GM12874 (cell line): Measurements from ENCODE around the gene APBB2.

Experiments used
- TF ChIP-seq, protein P1 (sequence below): IDR thresholded peaks from 2 replicates; pipeline ENCODE4 v1.5.1; 2011; ENCODE audit warnings: low read depth, mild to moderate bottlenecking, control low read depth, low read length, moderate library complexity; ENCODE audit not compliant: insufficient read depth

The APBB2 gene

DNA sequence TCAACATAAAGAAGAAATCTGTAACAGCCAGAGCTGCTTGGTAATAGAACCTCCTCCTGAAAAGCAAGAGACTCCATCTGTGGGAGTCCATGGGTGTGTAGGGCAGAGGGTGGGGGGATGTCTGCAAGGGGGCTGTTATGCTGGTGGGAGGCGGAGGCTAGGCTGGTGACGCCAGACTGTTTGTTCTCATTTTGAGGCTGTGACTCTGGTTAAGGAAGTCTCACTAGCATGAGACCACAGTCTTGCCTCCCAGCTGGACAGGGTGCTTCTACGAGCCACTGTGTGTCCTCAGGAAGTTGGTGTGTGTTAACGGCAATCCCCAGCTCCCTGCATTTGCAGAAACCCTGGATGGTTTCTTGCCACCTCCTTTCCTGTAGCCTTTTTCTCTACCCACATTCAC, 384.8 kb downstream of the APBB2 start:
- TF ChIP-seq, protein P1, sequence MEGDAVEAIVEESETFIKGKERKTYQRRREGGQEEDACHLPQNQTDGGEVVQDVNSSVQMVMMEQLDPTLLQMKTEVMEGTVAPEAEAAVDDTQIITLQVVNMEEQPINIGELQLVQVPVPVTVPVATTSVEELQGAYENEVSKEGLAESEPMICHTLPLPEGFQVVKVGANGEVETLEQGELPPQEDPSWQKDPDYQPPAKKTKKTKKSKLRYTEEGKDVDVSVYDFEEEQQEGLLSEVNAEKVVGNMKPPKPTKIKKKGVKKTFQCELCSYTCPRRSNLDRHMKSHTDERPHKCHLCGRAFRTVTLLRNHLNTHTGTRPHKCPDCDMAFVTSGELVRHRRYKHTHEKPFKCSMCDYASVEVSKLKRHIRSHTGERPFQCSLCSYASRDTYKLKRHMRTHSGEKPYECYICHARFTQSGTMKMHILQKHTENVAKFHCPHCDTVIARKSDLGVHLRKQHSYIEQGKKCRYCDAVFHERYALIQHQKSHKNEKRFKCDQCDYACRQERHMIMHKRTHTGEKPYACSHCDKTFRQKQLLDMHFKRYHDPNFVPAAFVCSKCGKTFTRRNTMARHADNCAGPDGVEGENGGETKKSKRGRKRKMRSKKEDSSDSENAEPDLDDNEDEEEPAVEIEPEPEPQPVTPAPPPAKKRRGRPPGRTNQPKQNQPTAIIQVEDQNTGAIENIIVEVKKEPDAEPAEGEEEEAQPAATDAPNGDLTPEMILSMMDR: no peak

DNA sequence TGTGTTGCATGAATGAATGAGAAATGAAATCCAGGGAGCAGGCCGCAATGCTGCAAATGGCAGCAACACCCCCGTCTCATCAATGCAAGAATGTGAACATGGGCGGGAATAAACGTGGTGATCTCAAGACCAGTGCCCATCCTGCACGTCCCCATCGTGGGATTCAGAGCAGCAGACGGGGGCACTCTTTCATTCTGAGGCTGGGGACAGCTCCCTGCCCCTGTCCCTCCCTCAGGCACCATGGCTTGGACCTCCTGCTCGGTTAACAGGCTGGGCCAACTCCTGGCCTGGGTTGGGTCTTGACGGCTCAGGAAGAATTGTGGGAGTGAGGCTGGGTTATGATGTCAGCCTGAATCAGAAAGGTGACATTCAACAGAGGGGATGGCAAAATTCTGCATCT, 385.7 kb downstream of the APBB2 start:
- TF ChIP-seq, protein P1: no peak

DNA sequence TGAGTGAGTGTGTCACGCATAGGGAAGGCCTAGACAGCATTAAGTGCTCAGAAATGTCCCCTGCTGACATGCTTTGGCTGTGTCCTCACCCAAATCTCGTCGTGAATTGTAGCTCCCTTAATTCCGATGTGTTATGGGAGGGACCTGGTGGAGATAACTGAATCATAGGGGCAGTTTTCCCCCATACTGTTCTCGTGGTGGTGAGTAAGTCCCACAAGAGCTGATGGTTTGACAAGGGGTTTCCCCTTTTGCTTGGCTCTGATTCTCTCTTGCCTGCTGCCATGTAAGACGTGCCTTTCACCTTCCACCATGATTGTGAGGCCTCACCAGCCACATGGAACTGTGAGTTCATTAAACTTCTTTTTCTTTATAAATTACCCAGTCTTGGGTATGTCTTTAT, 386.6 kb downstream of the APBB2 start:
- TF ChIP-seq, protein P1: no peak

DNA sequence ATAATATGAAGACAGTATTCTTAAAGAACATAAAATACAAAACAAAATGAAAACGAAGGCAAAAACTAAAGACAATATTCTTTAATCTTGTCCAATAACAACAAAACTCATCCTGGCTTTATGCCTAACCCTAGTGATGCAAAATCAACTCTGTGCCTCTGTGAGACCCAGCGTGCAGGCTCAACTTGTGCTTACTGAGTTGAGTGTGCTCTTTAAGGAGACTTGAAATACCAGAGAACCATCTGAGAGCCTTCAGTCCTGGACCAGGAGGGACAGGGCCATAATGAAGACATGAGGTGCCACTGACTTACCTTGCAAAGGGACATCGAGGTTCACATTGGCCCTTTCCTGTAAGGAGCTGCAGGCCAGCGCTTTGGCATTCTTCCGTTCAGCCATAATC, 387.5 kb downstream of the APBB2 start:
- TF ChIP-seq, protein P1: no peak

DNA sequence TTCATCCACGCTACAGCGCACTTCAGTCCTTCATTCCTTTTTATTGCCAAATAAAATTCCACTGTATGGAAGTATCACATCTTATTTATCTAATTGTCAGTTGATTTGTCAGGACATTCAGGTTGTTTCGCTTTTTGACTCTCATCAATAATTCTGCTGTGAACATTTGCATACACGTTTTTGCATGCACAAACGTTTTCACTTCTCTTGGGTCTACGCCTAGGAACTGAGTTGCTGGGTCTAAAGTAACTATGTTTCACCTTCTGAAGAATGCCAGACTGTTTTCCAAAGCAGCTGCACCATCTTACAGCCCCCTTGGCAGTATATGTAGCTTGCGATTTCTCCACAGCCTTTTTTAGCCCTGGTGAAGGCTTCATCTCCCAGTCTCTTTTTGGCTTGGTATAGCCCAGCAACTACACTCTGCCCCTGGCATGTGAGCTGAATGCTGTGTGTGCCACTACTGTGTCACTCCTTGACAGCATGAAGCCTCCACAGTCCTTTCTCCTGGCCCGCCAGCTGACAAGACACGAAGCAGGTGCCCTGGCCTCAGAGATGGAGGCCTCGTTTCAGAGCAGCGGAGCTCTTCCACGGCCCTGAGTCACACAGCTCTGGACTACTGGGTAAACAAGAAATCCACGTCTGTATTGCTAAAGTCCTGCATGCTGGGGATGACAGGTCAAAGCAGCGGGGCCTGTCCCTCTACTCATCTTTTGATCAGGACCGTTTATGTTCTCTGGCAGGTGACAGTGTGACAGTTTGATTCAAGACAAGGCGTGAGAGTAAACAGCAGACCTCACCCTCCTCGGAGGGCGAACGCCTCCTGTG, 389.1 kb downstream of the APBB2 start:
- TF ChIP-seq, protein P1: no peak

DNA sequence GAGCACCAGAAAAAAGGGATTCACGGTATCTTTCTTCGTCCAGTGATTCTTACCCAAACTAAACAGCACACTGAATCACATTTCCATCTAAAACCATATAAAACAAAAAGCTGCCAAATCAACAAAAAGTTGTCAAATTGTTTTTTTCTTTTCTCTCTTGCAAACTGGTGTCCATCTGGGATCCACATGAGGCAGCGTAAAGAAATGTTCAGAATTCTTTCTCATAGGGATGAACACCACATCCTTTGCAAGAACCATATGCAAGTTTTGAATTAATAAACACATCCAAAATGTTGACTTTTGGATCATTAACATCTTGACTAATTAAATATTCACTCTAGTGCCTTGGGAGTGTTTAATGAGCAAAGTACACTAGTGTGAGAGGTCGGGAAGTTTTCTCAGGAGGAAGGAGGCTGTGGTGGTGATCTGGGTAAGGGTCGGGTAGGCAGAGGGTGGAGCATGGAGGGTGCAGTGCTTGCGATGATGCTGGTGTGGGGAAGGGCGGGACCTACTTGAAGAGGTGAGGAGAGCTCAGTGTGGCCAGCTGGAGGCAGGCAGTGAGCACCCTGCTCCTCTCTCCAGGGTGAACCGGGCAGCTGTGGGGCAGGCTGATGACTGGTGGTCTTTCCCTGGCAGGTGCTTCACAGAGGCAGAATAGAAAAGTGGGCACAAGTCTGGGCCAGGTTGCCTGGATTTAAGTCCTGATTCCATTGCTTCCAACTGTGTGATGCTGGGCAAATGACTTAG, 391.7 kb downstream of the APBB2 start:
- TF ChIP-seq, protein P1: no peak

DNA sequence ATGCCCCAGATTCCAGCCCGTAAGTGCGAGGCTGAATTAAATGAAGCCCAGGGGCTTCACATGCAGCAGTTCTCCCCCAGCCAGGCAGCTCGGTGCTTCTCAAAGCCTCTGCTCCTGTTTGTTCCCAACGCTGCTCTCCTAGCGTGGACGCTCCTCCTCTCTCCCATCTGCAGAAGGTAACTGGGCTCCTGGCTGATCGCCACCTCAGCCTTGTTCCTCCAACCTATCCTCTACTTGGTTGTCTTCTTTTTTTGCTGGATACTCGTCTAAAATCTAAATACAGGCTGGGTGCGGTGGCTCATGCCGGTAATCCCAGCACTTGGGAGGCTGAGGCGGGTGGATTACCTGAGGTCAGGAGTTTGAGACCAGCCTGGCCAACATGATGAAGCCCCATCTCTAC, 394.2 kb downstream of the APBB2 start:
- TF ChIP-seq, protein P1: no peak
